ENCODE results near the gene PTPRU.

The PTPRU gene

GRCh38 chr1:29247571-29248273, 11.4 kb downstream of the PTPRU start:
- DNase-seq, result no peak

GRCh38 chr1:29248409-29248808, 12.1 kb downstream of the PTPRU start:
- no peak for DNase-seq

GRCh38 chr1:29249170-29249691, 12.9 kb downstream of the PTPRU start:
- DNase-seq, result no peak

- no peak for DNase-seq
Observed at GRCh38 chr1:29249951-29250581, 13.7 kb downstream of the PTPRU start.

GRCh38 chr1:29251164-29252124, 15.1 kb downstream of the PTPRU start:
- no peak for DNase-seq

- no peak for DNase-seq
Observed at GRCh38 chr1:29253180-29253579, 16.9 kb downstream of the PTPRU start.

- DNase-seq, result no peak
Observed at GRCh38 chr1:29254346-29254745, 18.0 kb downstream of the PTPRU start.

- DNase-seq, result no peak
Observed at GRCh38 chr1:29255134-29255666, 18.9 kb downstream of the PTPRU start.

- no peak for DNase-seq
Observed at GRCh38 chr1:29256394-29256793, 20.1 kb downstream of the PTPRU start.

GRCh38 chr1:29256979-29257804, 20.9 kb downstream of the PTPRU start:
- no peak for DNase-seq

GRCh38 chr1:29258189-29258975, 22.1 kb downstream of the PTPRU start:
- DNase-seq, result no peak

GRCh38 chr1:29258976-29259801, 22.9 kb downstream of the PTPRU start:
- DNase-seq, result no peak

GRCh38 chr1:29259802-29260441, 23.6 kb downstream of the PTPRU start:
- no peak for DNase-seq

- no peak for DNase-seq
Observed at GRCh38 chr1:29260531-29260930, 24.2 kb downstream of the PTPRU start.

GRCh38 chr1:29264773-29265389, 28.6 kb downstream of the PTPRU start:
- peak; percentile 57 for DNase-seq

- no peak for DNase-seq
Observed at GRCh38 chr1:29266912-29267311, 30.6 kb downstream of the PTPRU start.

GRCh38 chr1:29267321-29268070, 31.2 kb downstream of the PTPRU start:
- DNase-seq, result no peak

- no peak for DNase-seq
Observed at GRCh38 chr1:29269382-29269781, 33.1 kb downstream of the PTPRU start.
